HG02610 (cell line): ENCODE results near the gene ANKLE1.
A peak's percentile ranks its signal among the peaks of the same experiment; 100 is the strongest.
"Not testable (repeated sequence)": the region's sequence is repeated elsewhere in the genome, so short reads cannot be mapped to it uniquely, and the experiment has no call there.

Experiments used
- ATAC-seq: cut with Tn5 transposase; IDR thresholded peaks from one replicate; pipeline ENCODE4 v1.9.1; 2021; ENCODE audit warnings: mild to moderate bottlenecking, moderate library complexity; ENCODE audit not compliant: unreplicated experiment

ANKLE1 gene

GRCh38 chr19:17279436-17279835, 2.3 kb upstream of the ANKLE1 start:
- ATAC-seq, result no peak

- peak; percentile 41 for ATAC-seq
These were observed 906 bp downstream of the ANKLE1 start for GRCh38 chr19:17282488-17283125.

- no peak for ATAC-seq
These were observed 1.8 kb downstream of the ANKLE1 start for GRCh38 chr19:17283504-17283996.

- no peak for ATAC-seq
These were observed 3.9 kb downstream of the ANKLE1 start for GRCh38 chr19:17285415-17286135.

- ATAC-seq, result no peak
These were observed 4.6 kb downstream of the ANKLE1 start for GRCh38 chr19:17286263-17286662.

GRCh38 chr19:17286752-17287151, 5.1 kb downstream of the ANKLE1 start:
- no peak for ATAC-seq

GRCh38 chr19:17289489-17289888, 7.8 kb downstream of the ANKLE1 start:
- no peak for ATAC-seq

GRCh38 chr19:17292301-17293074, 10.8 kb downstream of the ANKLE1 start:
- peak; percentile 91 for ATAC-seq

- no peak for ATAC-seq
These were observed 11.9 kb downstream of the ANKLE1 start for GRCh38 chr19:17293605-17294004.

- ATAC-seq, result no peak
These were observed 12.6 kb downstream of the ANKLE1 start for GRCh38 chr19:17294051-17294891.

GRCh38 chr19:17295551-17295950, 13.8 kb downstream of the ANKLE1 start:
- ATAC-seq, result not testable (repeated sequence)

- no peak for ATAC-seq
These were observed 14.6 kb downstream of the ANKLE1 start for GRCh38 chr19:17296273-17296672.

- no peak for ATAC-seq
These were observed 15.3 kb downstream of the ANKLE1 start for GRCh38 chr19:17296976-17297375.

GRCh38 chr19:17300992-17301619, 19.4 kb downstream of the ANKLE1 start:
- no peak for ATAC-seq

- no peak for ATAC-seq
These were observed 20.9 kb downstream of the ANKLE1 start for GRCh38 chr19:17302391-17303166.

- ATAC-seq, result peak; percentile 59
These were observed 21.7 kb downstream of the ANKLE1 start, which contains the start of gene ABHD8 for GRCh38 chr19:17303167-17303939. TSS of gene ABHD8 (minus strand) at chr19:17303425. CDS start at chr19:17301616, 1,809 bp downstream.

GRCh38 chr19:17303940-17304267, 22.2 kb downstream of the ANKLE1 start:
- no peak for ATAC-seq

GRCh38 chr19:17304386-17305215, 22.9 kb downstream of the ANKLE1 start:
- ATAC-seq, result no peak
